HCT116 (cell line): Measurements from ENCODE around the gene SMIM5. TPM values are rescaled to one million over a fixed set of nuclear protein-coding genes. Genes with fewer than 3 reads are reported as not detected.

Experiments
- ATAC-seq: fragments of 200-7000 bp; cut with Tn5 transposase; 2 replicates; pipeline ENCODE4 v1.9.1; 2020; ENCODE audit warnings: mild to moderate bottlenecking, moderate library complexity
- BruUV-seq: library from RNA; stranded (reverse); fragments of 400-500 nt; replicated peaks from 2 replicates; lab custom pipeline; 2021; lab: Mats Ljungman, UMichigan
- CTCF ChIA-PET: fragments of 300-600 bp; sonication (Branson Sonifier 250); formaldehyde crosslinking; loops from one replicate; lab custom pipeline; 2021; ENCODE audit warnings: antibody characterized with exemption; lab: Charles Lee
- POLR2A ChIA-PET: fragments of 300-600, 350-600 bp; sonication (Branson Sonifier 250); formaldehyde crosslinking; loops from one replicate; lab custom pipeline; 2021; ENCODE audit warnings: antibody characterized with exemption; lab: Charles Lee
- RAD21 ChIA-PET, 2 experiments: fragments of 300-600 bp; sonication (Branson Sonifier 250); formaldehyde crosslinking; loops; one replicate each; lab custom pipeline; 2023; ENCODE audit warnings: low total read pairs in 2 of 2; ENCODE audit not compliant: uncharacterized antibody in 2 of 2, unreplicated experiment in 2 of 2, low non-redundant PET in 1 of 2; lab: Charles Lee
- DNase-seq: peaks from one replicate; pipeline ENCODE4 v3.0.0-alpha.2; 2010; ENCODE audit warnings: low read depth, low spot score
- H2AFZ ChIP-seq: fragments of 200-600 bp; shearing (Covaris generic), sonication (generic); 2 replicates; pipeline ENCODE4 v1.6.1; 2017; ENCODE audit warnings: low read depth, mixed run types, mixed read lengths, antibody characterized with exemption, low read length; ENCODE audit not compliant: poor library complexity, severe bottlenecking
- H3K27ac ChIP-seq: 2 replicates; pipeline ENCODE4 v1.5.1; 2012; ENCODE audit warnings: low read depth, low read length
- H3K27me3 ChIP-seq: fragments of 200-600 bp; sonication (generic); 2 replicates; pipeline ENCODE4 v1.6.1; 2016; ENCODE audit warnings: mixed run types, low read length, mixed read lengths; ENCODE audit not compliant: insufficient read depth
- H3K36me3 ChIP-seq, 2 experiments: fragments of 200-500 bp in 1 of 2; fragments of 200-600 bp in 1 of 2; sonication (Bioruptor generic) in 1 of 2; sonication (generic) in 1 of 2; 2 replicates each; pipeline versions ENCODE4 v1.5.1 to v1.6.1; 2014 to 2016; ENCODE audit warnings: low read length in 2 of 2, inconsistent platforms in 1 of 2, mixed read lengths in 1 of 2, mixed run types in 1 of 2; ENCODE audit not compliant: insufficient read depth in 2 of 2, control insufficient read depth in 1 of 2
- H3K4me1 ChIP-seq, 2 experiments: fragments of 200-600 bp in 1 of 2; sonication (generic) in 1 of 2; 2 replicates each; pipeline versions ENCODE4 v1.5.1 to v1.6.1; 2012 to 2017; ENCODE audit warnings: low read length in 2 of 2, inconsistent platforms in 1 of 2, mild to moderate bottlenecking in 1 of 2, mixed read lengths in 1 of 2, mixed run types in 1 of 2, moderate library complexity in 1 of 2; ENCODE audit not compliant: insufficient read depth in 2 of 2, control insufficient read depth in 1 of 2
- H3K4me2 ChIP-seq: fragments of 200-600 bp; sonication (generic); 2 replicates; pipeline ENCODE4 v1.6.1; 2017; ENCODE audit warnings: mixed run types, low read length, mixed read lengths
- H3K4me3 ChIP-seq, 2 experiments: fragments of 200-600 bp in 1 of 2; sonication (generic) in 1 of 2; replicated peaks in 1 of 2; 2 replicates each; pipeline ENCODE4 v1.5.1; 2011 to 2016; ENCODE audit warnings: low read length in 2 of 2, control low read depth in 1 of 2, low read depth in 1 of 2, mild to moderate bottlenecking in 1 of 2, mixed read lengths in 1 of 2, mixed run types in 1 of 2
- H3K79me2 ChIP-seq: fragments of 200-600 bp; sonication (generic); 2 replicates; pipeline ENCODE4 v1.6.1; 2017; ENCODE audit warnings: mild to moderate bottlenecking, mixed run types, low read length, moderate library complexity, mixed read lengths; ENCODE audit not compliant: insufficient read depth
- H3K9ac ChIP-seq: fragments of 200-600 bp; sonication (generic); 2 replicates; pipeline ENCODE4 v1.6.1; 2016; ENCODE audit warnings: low read length, mixed read lengths
- H3K9me2 ChIP-seq: fragments of 200-600 bp; sonication (generic), shearing (Covaris generic); 2 replicates; pipeline ENCODE4 v1.6.1; 2017; ENCODE audit warnings: mixed run types, mild to moderate bottlenecking, moderate library complexity; ENCODE audit not compliant: insufficient read depth
- H3K9me3 ChIP-seq, 2 experiments: fragments of 200-500 bp in 1 of 2; fragments of 200-600 bp in 1 of 2; sonication (Bioruptor generic) in 1 of 2; sonication (generic) in 1 of 2; 2 replicates each; pipeline ENCODE4 v1.6.1; 2014 to 2017; ENCODE audit warnings: low read length in 2 of 2, mixed read lengths in 2 of 2, inconsistent platforms in 1 of 2, low read depth in 1 of 2, mild to moderate bottlenecking in 1 of 2, mixed run types in 1 of 2, moderate library complexity in 1 of 2; ENCODE audit not compliant: control insufficient read depth in 1 of 2, insufficient read depth in 1 of 2
- H4K20me1 ChIP-seq: fragments of 200-600 bp; sonication (generic), shearing (Covaris generic); 2 replicates; pipeline ENCODE4 v1.6.1; 2017; ENCODE audit warnings: mixed run types, mild to moderate bottlenecking, moderate library complexity; ENCODE audit not compliant: insufficient read depth
- ATF3 ChIP-seq: IDR thresholded peaks from 2 replicates; pipeline ENCODE4 v1.6.1; 2012
- CBX3 ChIP-seq: IDR thresholded peaks from 2 replicates; pipeline ENCODE4 v1.6.1; 2012; ENCODE audit warnings: low read depth
- CTCF ChIP-seq, 3 experiments: fragments of 200-600 bp in 1 of 3; sonication (generic) in 1 of 3; IDR thresholded peaks in 2 of 3; conservative IDR thresholded peaks in 1 of 3; 2 replicates each; pipeline ENCODE4 v1.5.1; 2012 to 2017; ENCODE audit warnings: low read depth in 2 of 3, low read length in 2 of 3, antibody characterized with exemption in 1 of 3, borderline replicate concordance in 1 of 3, control low read depth in 1 of 3, mild to moderate bottlenecking in 1 of 3, mixed read lengths in 1 of 3, mixed run types in 1 of 3, moderate library complexity in 1 of 3; ENCODE audit not compliant: insufficient read depth in 1 of 3
- EGR1 ChIP-seq: IDR thresholded peaks from 2 replicates; pipeline ENCODE4 v1.6.1; 2012; ENCODE audit warnings: low read depth
- ELF1 ChIP-seq: IDR thresholded peaks from 2 replicates; pipeline ENCODE4 v1.6.1; 2012; ENCODE audit warnings: low read depth, borderline replicate concordance
- EZH2 ChIP-seq: fragments of 200-600 bp; sonication (generic); IDR thresholded peaks from 2 replicates; pipeline ENCODE4 v1.6.1; 2017; ENCODE audit warnings: antibody characterized with exemption, mixed run types
- EZH2phosphoT487 ChIP-seq: fragments of 200-600 bp; IDR thresholded peaks from 2 replicates; pipeline ENCODE4 v1.6.1; 2018; ENCODE audit warnings: antibody characterized with exemption, borderline replicate concordance
- FOSL1 ChIP-seq: IDR thresholded peaks from 2 replicates; pipeline ENCODE4 v1.6.1; 2012; ENCODE audit warnings: low read depth
- JUND ChIP-seq: IDR thresholded peaks from 2 replicates; pipeline ENCODE4 v1.6.1; 2012
- POLR2A ChIP-seq: IDR thresholded peaks from 2 replicates; pipeline ENCODE4 v1.7.0; 2011; ENCODE audit warnings: borderline replicate concordance; ENCODE audit not compliant: insufficient read depth, insufficient read length; ENCODE audit errors: extremely low read depth
- POLR2AphosphoS5 ChIP-seq: IDR thresholded peaks from 2 replicates; pipeline ENCODE4 v1.6.1; 2011; ENCODE audit warnings: mild to moderate bottlenecking, low read depth, low read length, moderate library complexity
- RAD21 ChIP-seq: IDR thresholded peaks from 2 replicates; pipeline ENCODE4 v1.6.1; 2012; ENCODE audit warnings: low read depth, mild to moderate bottlenecking
- REST ChIP-seq: IDR thresholded peaks from 2 replicates; pipeline ENCODE4 v1.6.1; 2012; ENCODE audit warnings: low read depth
- SIN3A ChIP-seq: IDR thresholded peaks from 2 replicates; pipeline ENCODE4 v1.6.1; 2012; ENCODE audit warnings: low read depth
- SP1 ChIP-seq: IDR thresholded peaks from 2 replicates; pipeline ENCODE4 v1.6.1; 2012; ENCODE audit warnings: low read depth
- SRF ChIP-seq: IDR thresholded peaks from 2 replicates; pipeline ENCODE4 v1.6.1; 2012; ENCODE audit warnings: low read depth
- TCF7L2 ChIP-seq: IDR thresholded peaks from 2 replicates; pipeline ENCODE4 v1.7.0; 2011; ENCODE audit warnings: borderline replicate concordance, inconsistent platforms; ENCODE audit not compliant: insufficient read depth, insufficient read length; ENCODE audit errors: extremely low read depth
- YY1 ChIP-seq: IDR thresholded peaks from 2 replicates; pipeline ENCODE4 v1.6.1; 2011; ENCODE audit warnings: low read length, low read depth, moderate library complexity, mild to moderate bottlenecking; ENCODE audit not compliant: insufficient replicate concordance; ENCODE audit errors: extremely low read depth
- ZBTB33 ChIP-seq: IDR thresholded peaks from 2 replicates; pipeline ENCODE4 v1.6.1; 2011; ENCODE audit warnings: mild to moderate bottlenecking, low read length, moderate library complexity; ENCODE audit not compliant: insufficient replicate concordance; ENCODE audit errors: extremely low read depth
- intact Hi-C: fragments of 100-400 bp; cut with micrococcal nuclease; formaldehyde crosslinking; loops from 2 replicates; pipeline ENCODE4 v1.10.0; 2022
- total RNA-seq: library from RNA; stranded (reverse); gene quantifications from one replicate; pipeline ENCODE4 v1.2.1, GENCODE V29; 2021; ENCODE audit not compliant: unreplicated experiment

SMIM5 gene
- total RNA-seq, 1 experiment from 2014 or later: 0.12 TPM

- intact Hi-C loops: loop anchor here (5.0 kb wide), 1 partner anchor 113 kb away; the partner anchor contains the start of genes CASKIN2 and TSEN54
- H3K9ac ChIP-seq: no peak overlapping the region
- H3K79me2 ChIP-seq: no peaks in the 10 kb centered on the region
- H4K20me1 ChIP-seq: no peaks in the 10 kb centered on the region
- BruUV-seq: no TSS peak
- H3K9me3 ChIP-seq: no peaks in the 10 kb centered on the region
- H3K4me1 ChIP-seq: peaks cover 15 to 22% of the 10 kb centered on the region in 2 experiments
- no peak overlapping the region for H3K4me3 ChIP-seq
- H2AFZ ChIP-seq: no peak overlapping the region
- no peak overlapping the region for H3K4me2 ChIP-seq
- ATAC-seq (no peak), DNase-seq (no peak)
- ChIA-PET CTCF (interaction anchor here (1.3 to 2.4 kb wide), 4 partner anchors 10 to 117 kb away, joined by 3 to 12 read pairs (median 7); a partner anchor contains a TSS), POLR2A (interaction anchor here (1.1 to 1.5 kb wide), 3 partner anchors 29 to 150 kb away, joined by 3 to 5 read pairs (median 4); a partner anchor contains a TSS), RAD21 (interaction anchor here in 1 of 2 experiments (0.5 kb wide), 1 partner anchor 118 kb away, joined by 3 read pairs; no protein-coding TSS in a partner anchor)
- H3K36me3 ChIP-seq: no peaks in the 10 kb centered on the region
- H3K27ac ChIP-seq: no peak overlapping the region
- H3K9me2 ChIP-seq: no peaks in the 10 kb centered on the region
- no peaks in the 10 kb centered on the region for H3K27me3 ChIP-seq
- TF ChIP-seq ZBTB33: no peak
- TF ChIP-seq SRF: no peak
- no peak for TF ChIP-seq ATF3
- TF ChIP-seq TCF7L2: no peak
- TF ChIP-seq EZH2: no peak
- TF ChIP-seq YY1: no peak
- no peak for TF ChIP-seq RAD21
- no peak for TF ChIP-seq FOSL1
- no peak for TF ChIP-seq CBX3
- no peak for TF ChIP-seq SP1
- no peak for TF ChIP-seq JUND
- no peak for TF ChIP-seq EGR1
- no peak for TF ChIP-seq EZH2phosphoT487
- no peak for TF ChIP-seq CTCF (IDR thresholded peaks at IDR 0.05 in 2 of 3, conservative IDR thresholded peaks at IDR 0.05 in 1 of 3; ENCODE audit: borderline replicate concordance in 1 of 3, insufficient read depth in 1 of 3, low read depth in 2 of 3, low read length in 2 of 3)
- TF ChIP-seq POLR2A: no peak
- TF ChIP-seq SIN3A: no peak
- no peak for TF ChIP-seq POLR2AphosphoS5
- no peak for TF ChIP-seq ELF1
- TF ChIP-seq REST: no peak
Observed at GRCh38 chr17:75630071-75630917, 2.9 kb upstream of the SMIM5 start.
